Activated CD8-positive, alpha-beta memory T cell treated with anti-CD3 and anti-CD28 coated beads, Interleukin-2, amount 50 U/mL, for 1 hour (primary cell): ENCODE results near the gene DCP1A.
"Not testable (repeated sequence)": the region's sequence is repeated elsewhere in the genome, so short reads cannot be mapped to it uniquely, and the experiment has no call there.

Experiments used
- DNase-seq: peaks from one replicate; pipeline ENCODE4 v3.0.0-alpha.2; 2020; ENCODE audit errors: extremely low read depth

Gene DCP1A

GRCh38 chr3:53264718-53265117, 82.6 kb downstream of the DCP1A start:
- DNase-seq: no peak

- DNase-seq: no peak
Observed at GRCh38 chr3:53263907-53264306, 83.4 kb downstream of the DCP1A start.

- DNase-seq: no peak
Observed at GRCh38 chr3:53261712-53262111, 85.6 kb downstream of the DCP1A start.

- no peak for DNase-seq
Observed at GRCh38 chr3:53260286-53260785, 87.0 kb downstream of the DCP1A start.

- no peak for DNase-seq
Observed at GRCh38 chr3:53259427-53260259, 87.7 kb downstream of the DCP1A start.

GRCh38 chr3:53258600-53259426, 88.5 kb downstream of the DCP1A start:
- DNase-seq: no peak

GRCh38 chr3:53257465-53257864, 89.9 kb downstream of the DCP1A start:
- DNase-seq: no peak

GRCh38 chr3:53256704-53257055, 90.7 kb downstream of the DCP1A start:
- no peak for DNase-seq

- DNase-seq: peak; percentile 25
Observed at GRCh38 chr3:53255775-53256703, 91.3 kb downstream of the DCP1A start, which contains the start of gene TKT. Gene TKT, minus strand, starts transcription at chr3:53256022. Its CDS starts 80 bp downstream, at chr3:53255942.

GRCh38 chr3:53255423-53255774, 91.9 kb downstream of the DCP1A start:
- DNase-seq: no peak

GRCh38 chr3:53254509-53255422, 92.6 kb downstream of the DCP1A start:
- DNase-seq: peak; percentile 13

GRCh38 chr3:53253707-53254508, 93.4 kb downstream of the DCP1A start:
- DNase-seq: no peak

GRCh38 chr3:53252947-53253322, 94.4 kb downstream of the DCP1A start:
- not testable (repeated sequence) for DNase-seq

GRCh38 chr3:53252096-53252946, 95.0 kb downstream of the DCP1A start:
- no peak for DNase-seq

GRCh38 chr3:53250881-53251605, 96.3 kb downstream of the DCP1A start:
- DNase-seq: no peak

- DNase-seq: no peak
Observed at GRCh38 chr3:53250453-53250852, 96.9 kb downstream of the DCP1A start.

GRCh38 chr3:53248161-53248560, 99.2 kb downstream of the DCP1A start:
- DNase-seq: no peak

- no peak for DNase-seq
Observed at GRCh38 chr3:53247619-53248018, 99.7 kb downstream of the DCP1A start.
